HCT116 (cell line): ENCODE results near the gene FAM204A. TPM values are rescaled to one million over a fixed set of nuclear protein-coding genes. Genes with fewer than 3 reads are reported as not detected.

ENCODE experiments used
- ATAC-seq: fragments of 200-7000 bp; cut with Tn5 transposase; 2 replicates; pipeline ENCODE4 v1.9.1; 2020; ENCODE audit warnings: mild to moderate bottlenecking, moderate library complexity
- BruUV-seq: library from RNA; stranded (reverse); fragments of 400-500 nt; replicated peaks from 2 replicates; lab custom pipeline; 2021; lab: Mats Ljungman, UMichigan
- CTCF ChIA-PET: fragments of 300-600 bp; sonication (Branson Sonifier 250); formaldehyde crosslinking; loops from one replicate; lab custom pipeline; 2021; ENCODE audit warnings: antibody characterized with exemption; lab: Charles Lee
- POLR2A ChIA-PET: fragments of 300-600, 350-600 bp; sonication (Branson Sonifier 250); formaldehyde crosslinking; loops from one replicate; lab custom pipeline; 2021; ENCODE audit warnings: antibody characterized with exemption; lab: Charles Lee
- RAD21 ChIA-PET, 2 experiments: fragments of 300-600 bp; sonication (Branson Sonifier 250); formaldehyde crosslinking; loops; one replicate each; lab custom pipeline; 2023; ENCODE audit warnings: low total read pairs in 2 of 2; ENCODE audit not compliant: uncharacterized antibody in 2 of 2, unreplicated experiment in 2 of 2, low non-redundant PET in 1 of 2; lab: Charles Lee
- DNase-seq: peaks from one replicate; pipeline ENCODE4 v3.0.0-alpha.2; 2010; ENCODE audit warnings: low read depth, low spot score
- H2AFZ ChIP-seq: fragments of 200-600 bp; shearing (Covaris generic), sonication (generic); 2 replicates; pipeline ENCODE4 v1.6.1; 2017; ENCODE audit warnings: low read depth, mixed run types, mixed read lengths, antibody characterized with exemption, low read length; ENCODE audit not compliant: poor library complexity, severe bottlenecking
- H3K27ac ChIP-seq: 2 replicates; pipeline ENCODE4 v1.5.1; 2012; ENCODE audit warnings: low read depth, low read length
- H3K27me3 ChIP-seq: fragments of 200-600 bp; sonication (generic); 2 replicates; pipeline ENCODE4 v1.6.1; 2016; ENCODE audit warnings: mixed run types, low read length, mixed read lengths; ENCODE audit not compliant: insufficient read depth
- H3K36me3 ChIP-seq, 2 experiments: fragments of 200-500 bp in 1 of 2; fragments of 200-600 bp in 1 of 2; sonication (Bioruptor generic) in 1 of 2; sonication (generic) in 1 of 2; 2 replicates each; pipeline versions ENCODE4 v1.5.1 to v1.6.1; 2014 to 2016; ENCODE audit warnings: low read length in 2 of 2, inconsistent platforms in 1 of 2, mixed read lengths in 1 of 2, mixed run types in 1 of 2; ENCODE audit not compliant: insufficient read depth in 2 of 2, control insufficient read depth in 1 of 2
- H3K4me1 ChIP-seq, 2 experiments: fragments of 200-600 bp in 1 of 2; sonication (generic) in 1 of 2; 2 replicates each; pipeline versions ENCODE4 v1.5.1 to v1.6.1; 2012 to 2017; ENCODE audit warnings: low read length in 2 of 2, inconsistent platforms in 1 of 2, mild to moderate bottlenecking in 1 of 2, mixed read lengths in 1 of 2, mixed run types in 1 of 2, moderate library complexity in 1 of 2; ENCODE audit not compliant: insufficient read depth in 2 of 2, control insufficient read depth in 1 of 2
- H3K4me2 ChIP-seq: fragments of 200-600 bp; sonication (generic); 2 replicates; pipeline ENCODE4 v1.6.1; 2017; ENCODE audit warnings: mixed run types, low read length, mixed read lengths
- H3K4me3 ChIP-seq, 2 experiments: fragments of 200-600 bp in 1 of 2; sonication (generic) in 1 of 2; replicated peaks in 1 of 2; 2 replicates each; pipeline ENCODE4 v1.5.1; 2011 to 2016; ENCODE audit warnings: low read length in 2 of 2, control low read depth in 1 of 2, low read depth in 1 of 2, mild to moderate bottlenecking in 1 of 2, mixed read lengths in 1 of 2, mixed run types in 1 of 2
- H3K79me2 ChIP-seq: fragments of 200-600 bp; sonication (generic); 2 replicates; pipeline ENCODE4 v1.6.1; 2017; ENCODE audit warnings: mild to moderate bottlenecking, mixed run types, low read length, moderate library complexity, mixed read lengths; ENCODE audit not compliant: insufficient read depth
- H3K9ac ChIP-seq: fragments of 200-600 bp; sonication (generic); 2 replicates; pipeline ENCODE4 v1.6.1; 2016; ENCODE audit warnings: low read length, mixed read lengths
- H3K9me2 ChIP-seq: fragments of 200-600 bp; sonication (generic), shearing (Covaris generic); 2 replicates; pipeline ENCODE4 v1.6.1; 2017; ENCODE audit warnings: mixed run types, mild to moderate bottlenecking, moderate library complexity; ENCODE audit not compliant: insufficient read depth
- H3K9me3 ChIP-seq, 2 experiments: fragments of 200-500 bp in 1 of 2; fragments of 200-600 bp in 1 of 2; sonication (Bioruptor generic) in 1 of 2; sonication (generic) in 1 of 2; 2 replicates each; pipeline ENCODE4 v1.6.1; 2014 to 2017; ENCODE audit warnings: low read length in 2 of 2, mixed read lengths in 2 of 2, inconsistent platforms in 1 of 2, low read depth in 1 of 2, mild to moderate bottlenecking in 1 of 2, mixed run types in 1 of 2, moderate library complexity in 1 of 2; ENCODE audit not compliant: control insufficient read depth in 1 of 2, insufficient read depth in 1 of 2
- H4K20me1 ChIP-seq: fragments of 200-600 bp; sonication (generic), shearing (Covaris generic); 2 replicates; pipeline ENCODE4 v1.6.1; 2017; ENCODE audit warnings: mixed run types, mild to moderate bottlenecking, moderate library complexity; ENCODE audit not compliant: insufficient read depth
- ATF3 ChIP-seq: IDR thresholded peaks from 2 replicates; pipeline ENCODE4 v1.6.1; 2012
- EGR1 ChIP-seq: IDR thresholded peaks from 2 replicates; pipeline ENCODE4 v1.6.1; 2012; ENCODE audit warnings: low read depth
- ELF1 ChIP-seq: IDR thresholded peaks from 2 replicates; pipeline ENCODE4 v1.6.1; 2012; ENCODE audit warnings: low read depth, borderline replicate concordance
- EZH2 ChIP-seq: fragments of 200-600 bp; sonication (generic); IDR thresholded peaks from 2 replicates; pipeline ENCODE4 v1.6.1; 2017; ENCODE audit warnings: antibody characterized with exemption, mixed run types
- EZH2phosphoT487 ChIP-seq: fragments of 200-600 bp; IDR thresholded peaks from 2 replicates; pipeline ENCODE4 v1.6.1; 2018; ENCODE audit warnings: antibody characterized with exemption, borderline replicate concordance
- FOSL1 ChIP-seq: IDR thresholded peaks from 2 replicates; pipeline ENCODE4 v1.6.1; 2012; ENCODE audit warnings: low read depth
- JUND ChIP-seq: IDR thresholded peaks from 2 replicates; pipeline ENCODE4 v1.6.1; 2012
- MAX ChIP-seq: IDR thresholded peaks from 2 replicates; pipeline ENCODE4 v1.6.1; 2012
- POLR2A ChIP-seq: IDR thresholded peaks from 2 replicates; pipeline ENCODE4 v1.7.0; 2011; ENCODE audit warnings: borderline replicate concordance; ENCODE audit not compliant: insufficient read depth, insufficient read length; ENCODE audit errors: extremely low read depth
- POLR2AphosphoS5 ChIP-seq: IDR thresholded peaks from 2 replicates; pipeline ENCODE4 v1.6.1; 2011; ENCODE audit warnings: mild to moderate bottlenecking, low read depth, low read length, moderate library complexity
- RAD21 ChIP-seq: IDR thresholded peaks from 2 replicates; pipeline ENCODE4 v1.6.1; 2012; ENCODE audit warnings: low read depth, mild to moderate bottlenecking
- REST ChIP-seq: IDR thresholded peaks from 2 replicates; pipeline ENCODE4 v1.6.1; 2012; ENCODE audit warnings: low read depth
- SIN3A ChIP-seq: IDR thresholded peaks from 2 replicates; pipeline ENCODE4 v1.6.1; 2012; ENCODE audit warnings: low read depth
- SP1 ChIP-seq: IDR thresholded peaks from 2 replicates; pipeline ENCODE4 v1.6.1; 2012; ENCODE audit warnings: low read depth
- SRF ChIP-seq: IDR thresholded peaks from 2 replicates; pipeline ENCODE4 v1.6.1; 2012; ENCODE audit warnings: low read depth
- TCF7L2 ChIP-seq: IDR thresholded peaks from 2 replicates; pipeline ENCODE4 v1.7.0; 2011; ENCODE audit warnings: borderline replicate concordance, inconsistent platforms; ENCODE audit not compliant: insufficient read depth, insufficient read length; ENCODE audit errors: extremely low read depth
- YY1 ChIP-seq: IDR thresholded peaks from 2 replicates; pipeline ENCODE4 v1.6.1; 2011; ENCODE audit warnings: low read length, low read depth, moderate library complexity, mild to moderate bottlenecking; ENCODE audit not compliant: insufficient replicate concordance; ENCODE audit errors: extremely low read depth
- intact Hi-C: fragments of 100-400 bp; cut with micrococcal nuclease; formaldehyde crosslinking; loops from 2 replicates; pipeline ENCODE4 v1.10.0; 2022
- total RNA-seq: library from RNA; stranded (reverse); gene quantifications from one replicate; pipeline ENCODE4 v1.2.1, GENCODE V29; 2021; ENCODE audit not compliant: unreplicated experiment
- TF ChIP-seq, protein P1 (sequence below): IDR thresholded peaks from 2 replicates; pipeline ENCODE4 v1.6.1; 2011; ENCODE audit warnings: mild to moderate bottlenecking, low read length, moderate library complexity; ENCODE audit not compliant: insufficient replicate concordance; ENCODE audit errors: extremely low read depth
- TF ChIP-seq, protein P2 (sequence below), 3 experiments: fragments of 200-600 bp in 1 of 3; sonication (generic) in 1 of 3; IDR thresholded peaks in 2 of 3; conservative IDR thresholded peaks in 1 of 3; 2 replicates each; pipeline ENCODE4 v1.5.1; 2012 to 2017; ENCODE audit warnings: low read depth in 2 of 3, low read length in 2 of 3, antibody characterized with exemption in 1 of 3, borderline replicate concordance in 1 of 3, control low read depth in 1 of 3, mild to moderate bottlenecking in 1 of 3, mixed read lengths in 1 of 3, mixed run types in 1 of 3, moderate library complexity in 1 of 3; ENCODE audit not compliant: insufficient read depth in 1 of 3

FAM204A gene
- total RNA-seq, 1 experiment from 2014 or later: 79.5 TPM

- Histone ChIP-seq H3K36me3 (no peaks in the 10 kb centered on the region), H3K9ac (no peak overlapping the region), H3K4me1 (no peaks in the 10 kb centered on the region), H3K9me3 (no peaks in the 10 kb centered on the region), H3K4me3 (no peak overlapping the region), H3K27me3 (peaks cover 42% of the 10 kb centered on the region), H2AFZ (no peak overlapping the region), H3K9me2 (no peaks in the 10 kb centered on the region), H4K20me1 (no peaks in the 10 kb centered on the region), H3K27ac (no peak overlapping the region), H3K4me2 (no peak overlapping the region), H3K79me2 (no peaks in the 10 kb centered on the region)
- no TSS peak for BruUV-seq
- CTCF ChIA-PET: no interaction called here
- TF ChIP-seq MAX (no peak), ELF1 (no peak), REST (no peak), EZH2phosphoT487 (no peak), POLR2AphosphoS5 (no peak), JUND (no peak), TCF7L2 (no peak), FOSL1 (no peak), POLR2A (no peak), SRF (no peak), SP1 (no peak), EGR1 (no peak), SIN3A (no peak), EZH2 (no peak), ATF3 (no peak), YY1 (no peak), RAD21 (no peak)
- TF ChIP-seq, protein P1, sequence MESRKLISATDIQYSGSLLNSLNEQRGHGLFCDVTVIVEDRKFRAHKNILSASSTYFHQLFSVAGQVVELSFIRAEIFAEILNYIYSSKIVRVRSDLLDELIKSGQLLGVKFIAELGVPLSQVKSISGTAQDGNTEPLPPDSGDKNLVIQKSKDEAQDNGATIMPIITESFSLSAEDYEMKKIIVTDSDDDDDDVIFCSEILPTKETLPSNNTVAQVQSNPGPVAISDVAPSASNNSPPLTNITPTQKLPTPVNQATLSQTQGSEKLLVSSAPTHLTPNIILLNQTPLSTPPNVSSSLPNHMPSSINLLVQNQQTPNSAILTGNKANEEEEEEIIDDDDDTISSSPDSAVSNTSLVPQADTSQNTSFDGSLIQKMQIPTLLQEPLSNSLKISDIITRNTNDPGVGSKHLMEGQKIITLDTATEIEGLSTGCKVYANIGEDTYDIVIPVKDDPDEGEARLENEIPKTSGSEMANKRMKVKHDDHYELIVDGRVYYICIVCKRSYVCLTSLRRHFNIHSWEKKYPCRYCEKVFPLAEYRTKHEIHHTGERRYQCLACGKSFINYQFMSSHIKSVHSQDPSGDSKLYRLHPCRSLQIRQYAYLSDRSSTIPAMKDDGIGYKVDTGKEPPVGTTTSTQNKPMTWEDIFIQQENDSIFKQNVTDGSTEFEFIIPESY: no peak
- TF ChIP-seq, protein P2, sequence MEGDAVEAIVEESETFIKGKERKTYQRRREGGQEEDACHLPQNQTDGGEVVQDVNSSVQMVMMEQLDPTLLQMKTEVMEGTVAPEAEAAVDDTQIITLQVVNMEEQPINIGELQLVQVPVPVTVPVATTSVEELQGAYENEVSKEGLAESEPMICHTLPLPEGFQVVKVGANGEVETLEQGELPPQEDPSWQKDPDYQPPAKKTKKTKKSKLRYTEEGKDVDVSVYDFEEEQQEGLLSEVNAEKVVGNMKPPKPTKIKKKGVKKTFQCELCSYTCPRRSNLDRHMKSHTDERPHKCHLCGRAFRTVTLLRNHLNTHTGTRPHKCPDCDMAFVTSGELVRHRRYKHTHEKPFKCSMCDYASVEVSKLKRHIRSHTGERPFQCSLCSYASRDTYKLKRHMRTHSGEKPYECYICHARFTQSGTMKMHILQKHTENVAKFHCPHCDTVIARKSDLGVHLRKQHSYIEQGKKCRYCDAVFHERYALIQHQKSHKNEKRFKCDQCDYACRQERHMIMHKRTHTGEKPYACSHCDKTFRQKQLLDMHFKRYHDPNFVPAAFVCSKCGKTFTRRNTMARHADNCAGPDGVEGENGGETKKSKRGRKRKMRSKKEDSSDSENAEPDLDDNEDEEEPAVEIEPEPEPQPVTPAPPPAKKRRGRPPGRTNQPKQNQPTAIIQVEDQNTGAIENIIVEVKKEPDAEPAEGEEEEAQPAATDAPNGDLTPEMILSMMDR (IDR thresholded peaks at IDR 0.05 in 2 of 3, conservative IDR thresholded peaks at IDR 0.05 in 1 of 3; ENCODE audit: borderline replicate concordance in 1 of 3, insufficient read depth in 1 of 3, low read depth in 2 of 3, low read length in 2 of 3): no peak
- DNase-seq: no peak
- intact Hi-C loops: loop anchor here (10.0 kb wide), 1 partner anchor 291 kb away; no protein-coding TSS in a partner anchor
- POLR2A ChIA-PET: no interaction called here
- ATAC-seq: no peak
- RAD21 ChIA-PET: no interaction called here
Measured at GRCh38 chr10:118253397-118253796, 88.7 kb downstream of the FAM204A start.
